Measurements from ENCODE around the gene HIBCH. TPM values are rescaled to one million over a fixed set of nuclear protein-coding genes. Genes with fewer than 3 reads are reported as not detected.

The HIBCH gene
- polyA plus RNA-seq, 2 of the 4 experiments (the other 2 are of a cell fraction): 21.8 to 26.9 TPM

DNA sequence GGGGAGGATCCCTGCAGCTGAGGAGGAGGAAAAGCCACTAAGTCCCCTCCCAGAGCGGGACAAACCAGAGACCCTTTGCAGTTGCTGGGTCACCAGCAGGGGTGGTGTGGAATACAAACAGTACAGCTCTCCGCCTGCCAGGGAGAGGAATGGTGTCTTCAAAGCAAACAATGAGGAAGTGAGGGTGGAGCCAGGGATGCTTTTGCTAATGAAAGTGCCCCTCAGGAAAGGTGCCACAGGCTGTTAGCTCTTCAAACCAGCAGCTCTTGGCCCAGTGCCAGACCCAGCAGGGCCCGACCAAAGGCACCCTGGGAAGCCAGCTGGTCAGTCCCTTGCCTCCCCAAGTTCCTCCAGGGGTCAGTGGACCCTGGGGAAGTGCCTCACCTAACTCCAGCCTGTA, 102.8 kb downstream of the HIBCH start:
- Histone ChIP-seq H3K4me3 (no peak overlapping the region), H3K27ac (no peak overlapping the region), H3K4me2 (no peak overlapping the region), H3K9me3 (no peaks in the 10 kb centered on the region), H3K4me1 (no peaks in the 10 kb centered on the region)
- DNase-seq (ENCODE audit: low read depth in 1 of 2, low spot score in 1 of 2): peak in 1 of 2 experiments; percentile 10
- ATAC-seq: peak in 1 of 2 experiments; percentile 42; a peak in 2 of 6 replicates
- WGBS (ENCODE audit: missing lambda C conversion rate): 89% methylated on average over 2 of the region's 3 CpGs
- TF ChIP-seq JUNB (IDR thresholded peaks at IDR 0.05) (no peak), POLR2A (IDR thresholded peaks at IDR 0.05; ENCODE audit: low read length) (no peak), POLR2AphosphoS2 (conservative IDR thresholded peaks at IDR 0.05; ENCODE audit: low read length) (no peak), FOSB (CRISPR knock-in tag; IDR thresholded peaks at IDR 0.05) (no peak)
- FAIRE-seq: no peak
- ChIA-PET CTCF (interaction anchor here (1.4 kb wide), 1 partner anchor 46 kb away, joined by 3 read pairs; no protein-coding TSS in a partner anchor), POLR2A (no interaction called here)

DNA sequence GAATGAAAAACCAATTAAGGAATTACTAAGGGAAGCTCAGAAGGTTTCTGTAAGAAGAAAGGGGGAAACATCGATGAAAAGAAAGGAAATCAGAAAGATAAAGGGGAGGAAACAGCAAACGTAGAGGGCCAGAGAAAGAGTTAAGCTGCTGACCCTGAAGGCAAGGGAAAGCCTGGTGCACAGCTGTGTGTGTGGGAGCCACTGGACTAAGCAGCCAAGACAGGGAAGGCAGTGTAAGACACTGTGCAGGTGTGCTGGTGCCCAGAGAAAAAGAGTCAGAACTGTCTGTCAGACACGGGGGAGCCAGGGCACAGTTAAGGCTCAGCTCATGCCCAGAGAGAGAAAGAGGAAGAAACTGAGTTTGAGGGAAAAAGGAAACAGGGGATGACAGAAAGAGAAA, 104.0 kb downstream of the HIBCH start:
- ATAC-seq: no peak; a peak in 1 of 6 replicates
- Histone ChIP-seq H3K4me3 (no peak overlapping the region), H3K27ac (no peak overlapping the region), H3K4me1 (no peaks in the 10 kb centered on the region), H3K9me3 (no peaks in the 10 kb centered on the region), H3K4me2 (no peak overlapping the region)
- WGBS (ENCODE audit: missing lambda C conversion rate): 74% methylated on average over 3 of the region's 3 CpGs
- CTCF ChIA-PET: interaction anchor here (1.1 kb wide), 1 partner anchor 62 kb away, joined by 3 read pairs; no protein-coding TSS in a partner anchor
- FAIRE-seq: no peak
- POLR2A ChIA-PET: interaction anchor here (0.6 kb wide), 1 partner anchor 417 kb away, joined by 3 read pairs; no protein-coding TSS in a partner anchor
- TF ChIP-seq EHMT2 (IDR thresholded peaks at IDR 0.05; ENCODE audit: low read depth) (no peak), RNF2 (IDR thresholded peaks at IDR 0.05; ENCODE audit: borderline replicate concordance, low read depth) (no peak), BHLHE40 (IDR thresholded peaks at IDR 0.05; ENCODE audit: low read depth, low read length) (no peak), MAX (IDR thresholded peaks at IDR 0.05) (no peak), JUNB (IDR thresholded peaks at IDR 0.05) (no peak)
- no peak for DNase-seq (ENCODE audit: low read depth in 1 of 2, low spot score in 1 of 2)

GRCh38 chr2:190214426-190215194, 105.0 kb downstream of the HIBCH start:
- ChIA-PET CTCF (interaction anchor here (0.8 to 1.1 kb wide), 3 partner anchors 16 to 63 kb away, joined by 3 to 4 read pairs (median 3); a partner anchor contains a TSS), POLR2A (no interaction called here)
- no peak for FAIRE-seq
- 87% methylated on average over 7 of the region's 7 CpGs for WGBS (ENCODE audit: missing lambda C conversion rate)
- Histone ChIP-seq H3K4me3 (no peak overlapping the region), H3K4me1 (no peaks in the 10 kb centered on the region), H3K27ac (no peak overlapping the region), H3K4me2 (no peak overlapping the region), H3K9me3 (no peaks in the 10 kb centered on the region)
- ATAC-seq: no peak
- no peak for DNase-seq (ENCODE audit: low read depth in 1 of 2, low spot score in 1 of 2)
- TF ChIP-seq, protein P1, sequence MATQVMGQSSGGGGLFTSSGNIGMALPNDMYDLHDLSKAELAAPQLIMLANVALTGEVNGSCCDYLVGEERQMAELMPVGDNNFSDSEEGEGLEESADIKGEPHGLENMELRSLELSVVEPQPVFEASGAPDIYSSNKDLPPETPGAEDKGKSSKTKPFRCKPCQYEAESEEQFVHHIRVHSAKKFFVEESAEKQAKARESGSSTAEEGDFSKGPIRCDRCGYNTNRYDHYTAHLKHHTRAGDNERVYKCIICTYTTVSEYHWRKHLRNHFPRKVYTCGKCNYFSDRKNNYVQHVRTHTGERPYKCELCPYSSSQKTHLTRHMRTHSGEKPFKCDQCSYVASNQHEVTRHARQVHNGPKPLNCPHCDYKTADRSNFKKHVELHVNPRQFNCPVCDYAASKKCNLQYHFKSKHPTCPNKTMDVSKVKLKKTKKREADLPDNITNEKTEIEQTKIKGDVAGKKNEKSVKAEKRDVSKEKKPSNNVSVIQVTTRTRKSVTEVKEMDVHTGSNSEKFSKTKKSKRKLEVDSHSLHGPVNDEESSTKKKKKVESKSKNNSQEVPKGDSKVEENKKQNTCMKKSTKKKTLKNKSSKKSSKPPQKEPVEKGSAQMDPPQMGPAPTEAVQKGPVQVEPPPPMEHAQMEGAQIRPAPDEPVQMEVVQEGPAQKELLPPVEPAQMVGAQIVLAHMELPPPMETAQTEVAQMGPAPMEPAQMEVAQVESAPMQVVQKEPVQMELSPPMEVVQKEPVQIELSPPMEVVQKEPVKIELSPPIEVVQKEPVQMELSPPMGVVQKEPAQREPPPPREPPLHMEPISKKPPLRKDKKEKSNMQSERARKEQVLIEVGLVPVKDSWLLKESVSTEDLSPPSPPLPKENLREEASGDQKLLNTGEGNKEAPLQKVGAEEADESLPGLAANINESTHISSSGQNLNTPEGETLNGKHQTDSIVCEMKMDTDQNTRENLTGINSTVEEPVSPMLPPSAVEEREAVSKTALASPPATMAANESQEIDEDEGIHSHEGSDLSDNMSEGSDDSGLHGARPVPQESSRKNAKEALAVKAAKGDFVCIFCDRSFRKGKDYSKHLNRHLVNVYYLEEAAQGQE (IDR thresholded peaks at IDR 0.05): no peak
- TF ChIP-seq HOXB5 (CRISPR knock-in tag; IDR thresholded peaks at IDR 0.05) (no peak), E2F6 (IDR thresholded peaks at IDR 0.05; ENCODE audit: borderline replicate concordance, low read depth) (no peak), POLR2A (IDR thresholded peaks at IDR 0.05; ENCODE audit: low read length) (no peak), CBX2 (IDR thresholded peaks at IDR 0.05; ENCODE audit: borderline replicate concordance, low read depth) (no peak), KDM1A (IDR thresholded peaks at IDR 0.05; ENCODE audit: low read depth) (no peak), PHF8 (IDR thresholded peaks at IDR 0.05; ENCODE audit: borderline replicate concordance, low read depth) (no peak), MAFK (IDR thresholded peaks at IDR 0.05; ENCODE audit: partially characterized antibody) (no peak), BCL3 (IDR thresholded peaks at IDR 0.05) (no peak), MAX (IDR thresholded peaks at IDR 0.05) (no peak), FOSL2 (IDR thresholded peaks at IDR 0.05) (no peak), FOSL2 (CRISPR knock-in tag; IDR thresholded peaks at IDR 0.05) (no peak), ZC3H11A (IDR thresholded peaks at IDR 0.05) (no peak), POLR2AphosphoS2 (conservative IDR thresholded peaks at IDR 0.05; ENCODE audit: low read length) (no peak), FOXS1 (CRISPR knock-in tag; IDR thresholded peaks at IDR 0.05) (no peak), HMGXB4 (CRISPR knock-in tag; IDR thresholded peaks at IDR 0.05; ENCODE audit: borderline replicate concordance) (no peak), CHD4 (IDR thresholded peaks at IDR 0.05; ENCODE audit: borderline replicate concordance) (no peak), RAD21 (conservative IDR thresholded peaks at IDR 0.05 in 1 of 2, IDR thresholded peaks at IDR 0.05 in 1 of 2) (no peak), HOXA7 (CRISPR knock-in tag; IDR thresholded peaks at IDR 0.05) (no peak), NFE2L2 (conservative IDR thresholded peaks at IDR 0.05; ENCODE audit: low read length) (no peak)

All from A549 (cell line).